WTC11 (cell line): ENCODE results near the gene CDKN1C. TPM values are rescaled to one million over a fixed set of nuclear protein-coding genes. Genes with fewer than 3 reads are reported as not detected.
A peak's percentile ranks its signal among the peaks of the same experiment; 100 is the strongest.

Experiments used
- ATAC-seq: fragments of 200-7000 bp; cut with Tn5 transposase; 2 replicates; pipeline ENCODE4 v1.10.0; 2021; ENCODE audit warnings: mild to moderate bottlenecking, moderate library complexity
- CTCF ChIA-PET: fragments of 300-600 bp; sonication (Branson Sonifier 250); formaldehyde crosslinking; loops from one replicate; lab custom pipeline; 2021; ENCODE audit warnings: antibody characterized with exemption; lab: Charles Lee
- POLR2A ChIA-PET: fragments of 350-600 bp; sonication (Branson Sonifier 250); formaldehyde crosslinking; loops from one replicate; lab custom pipeline; 2021; ENCODE audit warnings: antibody characterized with exemption; lab: Charles Lee
- DNase-seq: peaks from one replicate; pipeline ENCODE4 v3.0.0; 2021; ENCODE audit warnings: low spot score
- H3K27ac Mint-ChIP-seq: 2 replicates; pipeline ENCODE4 v1.8.0; 2021; ENCODE audit warnings: mixed read lengths
- H3K27me3 Mint-ChIP-seq: 2 replicates; pipeline ENCODE4 v1.8.0; 2021; ENCODE audit warnings: low read depth, mild to moderate bottlenecking, moderate library complexity, mixed read lengths
- H3K36me3 Mint-ChIP-seq: 2 replicates; pipeline ENCODE4 v1.8.0; 2021; ENCODE audit warnings: mixed read lengths
- H3K4me1 Mint-ChIP-seq: 2 replicates; pipeline ENCODE4 v1.8.0; 2022; ENCODE audit warnings: mixed read lengths
- H3K4me3 Mint-ChIP-seq: 2 replicates; pipeline ENCODE4 v1.8.0; 2021; ENCODE audit warnings: mild to moderate bottlenecking, moderate library complexity, mixed read lengths
- H3K9me3 Mint-ChIP-seq: 2 replicates; pipeline ENCODE4 v1.8.0; 2021; ENCODE audit warnings: mixed read lengths
- ELF4 ChIP-seq: sonication (generic); formaldehyde crosslinking; IDR thresholded peaks from 2 replicates; pipeline ENCODE4 v1.8.1; 2022; ENCODE audit warnings: low read depth, mild to moderate bottlenecking, moderate library complexity, missing genetic modification reagents
- EMX1 ChIP-seq: fragments of 250-450 bp; sonication (Bioruptor Pico); IDR thresholded peaks from 2 replicates; pipeline ENCODE4 v1.8.0; 2021; ENCODE audit warnings: mild to moderate bottlenecking
- ESRRA ChIP-seq: sonication (generic); formaldehyde crosslinking; IDR thresholded peaks from 2 replicates; pipeline ENCODE4 v1.8.1; 2022; ENCODE audit warnings: mild to moderate bottlenecking, missing genetic modification reagents, borderline replicate concordance
- ETV6 ChIP-seq: sonication (generic); formaldehyde crosslinking; IDR thresholded peaks from 2 replicates; pipeline ENCODE4 v1.8.1; 2022; ENCODE audit warnings: mild to moderate bottlenecking, missing genetic modification reagents
- FOXP1 ChIP-seq: sonication (generic); formaldehyde crosslinking; IDR thresholded peaks from 2 replicates; pipeline ENCODE4 v1.8.0; 2022; ENCODE audit warnings: missing genetic modification reagents, mild to moderate bottlenecking, moderate library complexity, borderline replicate concordance
- JAZF1 ChIP-seq: fragments of 250-450 bp; sonication (Bioruptor Pico); IDR thresholded peaks from 2 replicates; pipeline ENCODE4 v1.9.0; 2021; ENCODE audit warnings: moderate library complexity, mild to moderate bottlenecking, inconsistent platforms
- JUN ChIP-seq: sonication (generic); formaldehyde crosslinking; IDR thresholded peaks from 2 replicates; pipeline ENCODE4 v1.8.0; 2023; ENCODE audit warnings: mild to moderate bottlenecking, missing genetic modification reagents
- MLX ChIP-seq: sonication (generic); formaldehyde crosslinking; IDR thresholded peaks from 2 replicates; pipeline ENCODE4 v1.8.1; 2023; ENCODE audit warnings: mild to moderate bottlenecking, missing genetic modification reagents, moderate library complexity
- MXD4 ChIP-seq: fragments of 250-450 bp; sonication (Bioruptor Pico); IDR thresholded peaks from 2 replicates; pipeline ENCODE4 v1.8.0; 2021; ENCODE audit warnings: mild to moderate bottlenecking, moderate library complexity, borderline replicate concordance
- NFYB ChIP-seq: sonication (generic); formaldehyde crosslinking; conservative IDR thresholded peaks from 2 replicates; pipeline ENCODE4 v1.8.0; 2022; ENCODE audit warnings: low read depth, missing genetic modification reagents
- OVOL2 ChIP-seq: fragments of 250-450 bp; sonication (Bioruptor Pico); IDR thresholded peaks from 2 replicates; pipeline ENCODE4 v1.9.0; 2021; ENCODE audit warnings: mild to moderate bottlenecking, borderline replicate concordance
- PREB ChIP-seq: sonication (generic); formaldehyde crosslinking; IDR thresholded peaks from 2 replicates; pipeline ENCODE4 v1.8.1; 2022; ENCODE audit warnings: mild to moderate bottlenecking, missing genetic modification reagents, moderate library complexity, borderline replicate concordance
- RELA ChIP-seq: sonication (generic); formaldehyde crosslinking; IDR thresholded peaks from 2 replicates; pipeline ENCODE4 v1.8.1; 2022; ENCODE audit warnings: missing genetic modification reagents, mild to moderate bottlenecking, borderline replicate concordance
- RORB ChIP-seq: fragments of 250-450 bp; sonication (Bioruptor Pico); IDR thresholded peaks from 2 replicates; pipeline ENCODE4 v1.9.0; 2021; ENCODE audit warnings: mild to moderate bottlenecking
- SMAD4 ChIP-seq: sonication (generic); formaldehyde crosslinking; IDR thresholded peaks from 2 replicates; pipeline ENCODE4 v1.8.0; 2022; ENCODE audit warnings: mild to moderate bottlenecking, missing genetic modification reagents
- SOX15 ChIP-seq: fragments of 250-450 bp; sonication (Bioruptor Pico); IDR thresholded peaks from 2 replicates; pipeline ENCODE4 v1.9.0; 2021; ENCODE audit warnings: mild to moderate bottlenecking
- SP1 ChIP-seq: sonication (generic); formaldehyde crosslinking; conservative IDR thresholded peaks from 2 replicates; pipeline ENCODE4 v1.8.1; 2022; ENCODE audit warnings: missing genetic modification reagents
- ZBTB21 ChIP-seq: sonication (generic); formaldehyde crosslinking; IDR thresholded peaks from 2 replicates; pipeline ENCODE4 v1.8.1; 2023; ENCODE audit warnings: mild to moderate bottlenecking, missing genetic modification reagents, borderline replicate concordance
- ZNF219 ChIP-seq: sonication (generic); formaldehyde crosslinking; IDR thresholded peaks from 2 replicates; pipeline ENCODE4 v1.8.0; 2023; ENCODE audit warnings: missing genetic modification reagents, mild to moderate bottlenecking, borderline replicate concordance
- ZNF425 ChIP-seq: fragments of 250-450 bp; sonication (Bioruptor Pico); conservative IDR thresholded peaks from 2 replicates; pipeline ENCODE4 v1.9.0; 2021; ENCODE audit warnings: mild to moderate bottlenecking
- total RNA-seq: library from RNA; stranded (reverse); gene quantifications from 3 replicates; pipeline ENCODE4 v1.2.3, GENCODE V29; 2021
- TF ChIP-seq, protein P1 (sequence below): fragments of 250-450 bp; sonication (Bioruptor Pico); IDR thresholded peaks from 2 replicates; pipeline ENCODE4 v2.1.2; 2022; ENCODE audit warnings: mild to moderate bottlenecking, moderate library complexity
- TF ChIP-seq, protein P2 (sequence below): sonication (generic); formaldehyde crosslinking; IDR thresholded peaks from 2 replicates; pipeline ENCODE4 v1.8.0; 2022; ENCODE audit warnings: mild to moderate bottlenecking, missing genetic modification reagents
- TF ChIP-seq, protein P3 (sequence below): sonication (generic); formaldehyde crosslinking; IDR thresholded peaks from 2 replicates; pipeline ENCODE4 v1.8.0; 2022; ENCODE audit warnings: mild to moderate bottlenecking, missing genetic modification reagents

CDKN1C gene
- total RNA-seq, 1 experiment from 2014 or later = 25.0 TPM

- TF ChIP-seq SP1 (CRISPR knock-in tag) (no peak; the same call in 1 of the 2 replicates), RELA (CRISPR knock-in tag) (0 out of 2 replicates have a peak, but pooled peaks have one; percentile 10), JUN (CRISPR knock-in tag) (no peak; the same call in 1 of the 2 replicates), ELF4 (CRISPR knock-in tag) (no peak), ZNF425 (CRISPR knock-in tag) (no peak), ZNF219 (CRISPR knock-in tag) (no peak), OVOL2 (CRISPR knock-in tag) (no peak), ZBTB21 (CRISPR knock-in tag) (0 out of 2 replicates have a peak, but pooled peaks have one; percentile 41), SOX15 (CRISPR knock-in tag) (no peak), SMAD4 (no peak), ETV6 (CRISPR knock-in tag) (no peak; the same call in 1 of the 2 replicates), MXD4 (CRISPR knock-in tag) (no peak), ESRRA (CRISPR knock-in tag) (no peak), RORB (CRISPR knock-in tag) (no peak), FOXP1 (CRISPR knock-in tag) (peak; percentile 78; the same call in 1 of the 2 replicates)
- TF ChIP-seq, protein P1, sequence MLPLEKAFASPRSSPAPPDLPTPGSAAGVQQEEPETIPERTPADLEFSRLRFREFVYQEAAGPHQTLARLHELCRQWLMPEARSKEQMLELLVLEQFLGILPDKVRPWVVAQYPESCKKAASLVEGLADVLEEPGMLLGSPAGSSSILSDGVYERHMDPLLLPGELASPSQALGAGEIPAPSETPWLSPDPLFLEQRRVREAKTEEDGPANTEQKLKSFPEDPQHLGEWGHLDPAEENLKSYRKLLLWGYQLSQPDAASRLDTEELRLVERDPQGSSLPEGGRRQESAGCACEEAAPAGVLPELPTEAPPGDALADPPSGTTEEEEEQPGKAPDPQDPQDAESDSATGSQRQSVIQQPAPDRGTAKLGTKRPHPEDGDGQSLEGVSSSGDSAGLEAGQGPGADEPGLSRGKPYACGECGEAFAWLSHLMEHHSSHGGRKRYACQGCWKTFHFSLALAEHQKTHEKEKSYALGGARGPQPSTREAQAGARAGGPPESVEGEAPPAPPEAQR (CRISPR knock-in tag) = no peak
- TF ChIP-seq, protein P2, sequence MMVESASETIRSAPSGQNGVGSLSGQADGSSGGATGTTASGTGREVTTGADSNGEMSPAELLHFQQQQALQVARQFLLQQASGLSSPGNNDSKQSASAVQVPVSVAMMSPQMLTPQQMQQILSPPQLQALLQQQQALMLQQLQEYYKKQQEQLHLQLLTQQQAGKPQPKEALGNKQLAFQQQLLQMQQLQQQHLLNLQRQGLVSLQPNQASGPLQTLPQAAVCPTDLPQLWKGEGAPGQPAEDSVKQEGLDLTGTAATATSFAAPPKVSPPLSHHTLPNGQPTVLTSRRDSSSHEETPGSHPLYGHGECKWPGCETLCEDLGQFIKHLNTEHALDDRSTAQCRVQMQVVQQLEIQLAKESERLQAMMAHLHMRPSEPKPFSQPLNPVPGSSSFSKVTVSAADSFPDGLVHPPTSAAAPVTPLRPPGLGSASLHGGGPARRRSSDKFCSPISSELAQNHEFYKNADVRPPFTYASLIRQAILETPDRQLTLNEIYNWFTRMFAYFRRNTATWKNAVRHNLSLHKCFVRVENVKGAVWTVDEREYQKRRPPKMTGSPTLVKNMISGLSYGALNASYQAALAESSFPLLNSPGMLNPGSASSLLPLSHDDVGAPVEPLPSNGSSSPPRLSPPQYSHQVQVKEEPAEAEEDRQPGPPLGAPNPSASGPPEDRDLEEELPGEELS (CRISPR knock-in tag) = peak; percentile 52
- TF ChIP-seq, all 79 proteins: peak for 24
Measured at GRCh38 chr11:2928605-2929530, 43.3 kb upstream of the CDKN1C start, which contains the start of gene PHLDA2 (continued).

DNA sequence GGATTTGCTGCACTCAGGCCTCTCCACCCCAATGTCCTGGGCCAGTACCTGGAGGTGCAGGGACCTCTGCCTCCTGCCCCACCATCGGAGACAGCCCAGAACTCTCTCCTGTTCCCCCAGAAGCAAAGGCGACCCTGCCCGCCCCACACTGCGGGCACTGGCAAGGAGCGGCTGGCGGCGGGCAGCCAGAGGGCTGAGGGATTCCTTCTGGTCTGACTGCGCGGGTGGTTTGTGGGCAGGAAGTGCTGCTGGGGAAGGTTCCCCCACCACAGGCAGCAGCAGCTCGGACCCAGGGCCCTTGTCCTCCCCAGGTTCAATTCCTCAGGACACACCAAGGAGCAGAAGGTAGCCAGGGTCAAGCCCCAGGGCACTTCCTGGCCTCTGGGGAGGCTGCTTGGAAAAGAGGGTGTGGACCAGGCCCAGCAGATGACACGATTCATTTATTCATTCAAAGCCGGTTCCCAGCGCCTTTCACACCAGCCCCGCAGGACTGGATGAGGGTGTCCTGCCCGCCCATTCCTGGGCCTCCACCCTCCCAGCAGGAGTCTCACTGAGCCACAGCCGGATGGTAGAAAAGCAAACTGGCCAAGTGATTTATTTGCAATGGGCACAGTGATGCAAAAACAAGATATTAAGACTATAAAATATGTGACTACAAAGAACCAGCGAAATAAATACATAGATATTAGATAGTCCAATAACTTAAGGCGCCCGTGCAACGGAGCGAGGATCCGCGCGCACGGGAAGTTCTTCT lies 42.5 kb upstream of the CDKN1C start:
- CTCF ChIA-PET = interaction anchor here (1.9 to 3.4 kb wide), 6 partner anchors 13 to 395 kb away, joined by 5 to 68 read pairs (median 18); a partner anchor contains a TSS
- H3K27me3 Mint-ChIP-seq = peaks cover 42% of the 10 kb centered on the region
- no peak for TF ChIP-seq EMX1
- TF ChIP-seq, protein P2 (CRISPR knock-in tag) = no peak
- TF ChIP-seq NFYB (CRISPR knock-in tag) = no peak
- TF ChIP-seq MLX (CRISPR knock-in tag) = no peak
- TF ChIP-seq ELF4 (CRISPR knock-in tag) = no peak
- no peak for TF ChIP-seq PREB (CRISPR knock-in tag)
- no peak for TF ChIP-seq JAZF1 (CRISPR knock-in tag)
- TF ChIP-seq SMAD4 = no peak
- TF ChIP-seq, protein P3, sequence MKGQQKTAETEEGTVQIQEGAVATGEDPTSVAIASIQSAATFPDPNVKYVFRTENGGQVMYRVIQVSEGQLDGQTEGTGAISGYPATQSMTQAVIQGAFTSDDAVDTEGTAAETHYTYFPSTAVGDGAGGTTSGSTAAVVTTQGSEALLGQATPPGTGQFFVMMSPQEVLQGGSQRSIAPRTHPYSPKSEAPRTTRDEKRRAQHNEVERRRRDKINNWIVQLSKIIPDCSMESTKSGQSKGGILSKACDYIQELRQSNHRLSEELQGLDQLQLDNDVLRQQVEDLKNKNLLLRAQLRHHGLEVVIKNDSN (CRISPR knock-in tag) = no peak

More for the DNA sequence above, 42.5 kb upstream of the CDKN1C start:
- no peak for DNase-seq
- Mint-ChIP-seq H3K4me1 (peaks cover 7% of the 10 kb centered on the region), H3K36me3 (0 out of 2 replicates have a peak, but pooled peaks cover 3% of the 10 kb centered on the region), H3K9me3 (no peaks in the 10 kb centered on the region), H3K4me3 (peak overlapping the region; percentile 76), H3K27ac (no peak overlapping the region)
- POLR2A ChIA-PET = interaction anchor here (2.1 kb wide), 1 partner anchor 36 kb away, joined by 10 read pairs; no protein-coding TSS in a partner anchor
- ATAC-seq = no peak
